ENCODE data around the gene BACH2. TPM values are rescaled to one million over a fixed set of nuclear protein-coding genes. Genes with fewer than 3 reads are reported as not detected.

BACH2 gene
- polyA plus RNA-seq, 1 of the 3 experiments (the other 2 are of a cell fraction): 0.46 TPM

DNA sequence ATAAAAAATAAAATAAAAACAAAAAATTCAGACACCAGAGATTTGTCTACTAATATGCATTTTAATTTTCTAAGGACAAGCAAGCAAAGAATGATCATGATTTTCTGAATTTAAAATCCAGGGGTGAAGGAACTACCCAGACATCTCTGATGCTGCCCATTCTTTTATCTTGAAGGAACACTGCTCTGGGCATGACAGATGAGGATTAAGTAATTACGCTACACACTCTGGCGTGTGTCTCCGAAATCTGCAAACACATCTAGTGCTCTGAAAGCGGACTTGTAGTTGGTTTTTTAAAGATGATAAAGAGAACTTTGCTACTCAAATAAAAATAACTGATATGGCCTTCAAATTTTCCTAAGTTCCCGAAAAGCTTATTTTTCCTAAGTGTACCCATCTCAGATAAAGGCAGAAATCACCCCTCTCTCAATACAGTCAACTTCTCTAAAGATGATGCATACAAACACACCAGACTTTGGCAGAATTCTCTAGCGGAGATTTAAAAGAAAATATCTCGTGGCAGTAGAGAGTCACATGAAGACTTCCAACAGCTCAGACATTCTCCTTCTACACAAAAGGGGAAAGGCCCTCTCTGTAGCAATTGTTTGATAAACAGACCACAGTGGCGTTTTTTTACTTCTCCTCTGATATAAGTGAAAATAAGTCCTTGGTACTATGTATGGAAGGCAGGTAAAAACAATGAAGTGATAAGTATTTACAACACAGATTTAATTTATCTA lies 133.8 kb downstream of the BACH2 start:
- Histone ChIP-seq H3K4me3 (ENCODE audit: low read depth in 2 of 2, low read length in 1 of 2) (no peak overlapping the region), H3K79me2 (ENCODE audit: insufficient read depth) (no peaks in the 10 kb centered on the region), H3K27me3 (ENCODE audit: insufficient read depth) (no peaks in the 10 kb centered on the region), H3K4me2 (no peak overlapping the region), H3K4me1 (ENCODE audit: control insufficient read depth in 1 of 2, insufficient read depth in 2 of 2, low read depth in 1 of 2, low read length in 1 of 2) (peaks cover 0 to 22% of the 10 kb centered on the region in 2 experiments; a peak in 3 of 4 replicates), H3K9ac (no peak overlapping the region), H2AFZ (ENCODE audit: low read depth) (no peak overlapping the region), H3F3A (replicated peaks; ENCODE audit: insufficient read depth) (no peaks in the 10 kb centered on the region), H3K9me3 (no peaks in the 10 kb centered on the region), H3K9me2 (no peaks in the 10 kb centered on the region), H3K27ac (ENCODE audit: low read depth in 2 of 2, low read length in 1 of 2) (peak overlapping the region in 1 of 2 experiments; percentile 72; a peak in 2 of 4 replicates), H4K20me1 (ENCODE audit: insufficient read depth) (no peaks in the 10 kb centered on the region), H3K36me3 (replicated peaks in 1 of 2; ENCODE audit: control insufficient read depth in 1 of 2, insufficient read depth in 2 of 2, low read length in 1 of 2) (no peaks in the 10 kb centered on the region)
- 84% methylated on average over 8 of the region's 8 CpGs for WGBS (ENCODE audit: low lambda C conversion rate)
- ChIA-PET POLR2A (no interaction called here), CTCF (interaction anchor here (1.8 to 2.0 kb wide), 2 partner anchors 11 to 193 kb away, joined by 4 to 5 read pairs; no protein-coding TSS in a partner anchor)
- peak; percentile 68 for TF ChIP-seq GATA2 (CRISPR knock-in tag; IDR thresholded peaks at IDR 0.05)
- TF ChIP-seq, protein P1, sequence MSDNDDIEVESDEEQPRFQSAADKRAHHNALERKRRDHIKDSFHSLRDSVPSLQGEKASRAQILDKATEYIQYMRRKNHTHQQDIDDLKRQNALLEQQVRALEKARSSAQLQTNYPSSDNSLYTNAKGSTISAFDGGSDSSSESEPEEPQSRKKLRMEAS (IDR thresholded peaks at IDR 0.05; ENCODE audit: low read depth): no peak
- DNase-seq: no peak

DNA sequence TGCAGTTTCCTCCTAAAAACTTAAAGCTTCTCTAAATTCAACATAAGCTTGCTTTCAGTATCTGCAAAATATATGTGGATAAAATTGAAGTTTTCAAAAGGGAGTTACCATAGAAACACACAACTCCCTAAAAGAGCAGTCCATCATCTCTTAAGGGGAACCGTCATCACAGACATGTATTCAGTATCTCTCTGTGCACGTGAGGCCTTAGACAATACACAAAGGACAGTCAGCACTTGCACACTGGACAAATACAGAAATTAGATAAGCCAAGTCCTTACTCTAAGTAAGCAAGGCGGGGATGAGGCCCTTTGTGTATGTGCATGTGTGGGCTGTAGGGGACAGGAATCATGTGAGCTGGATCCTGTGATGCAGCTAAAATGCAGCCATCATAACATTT lies 136.6 kb downstream of the BACH2 start:
- H3K9me3 ChIP-seq: no peaks in the 10 kb centered on the region
- H3K36me3 ChIP-seq (replicated peaks in 1 of 2; ENCODE audit: control insufficient read depth in 1 of 2, insufficient read depth in 2 of 2, low read length in 1 of 2): no peaks in the 10 kb centered on the region
- no peak overlapping the region for H3K4me2 ChIP-seq
- peaks cover 0 to 22% of the 10 kb centered on the region in 2 experiments; a peak in 3 of 4 replicates for H3K4me1 ChIP-seq (ENCODE audit: control insufficient read depth in 1 of 2, insufficient read depth in 2 of 2, low read depth in 1 of 2, low read length in 1 of 2)
- WGBS (ENCODE audit: low lambda C conversion rate): 71% methylated on average over 3 of the region's 3 CpGs
- H4K20me1 ChIP-seq (ENCODE audit: insufficient read depth): no peaks in the 10 kb centered on the region
- H3K9ac ChIP-seq: no peak overlapping the region
- no peaks in the 10 kb centered on the region for H3K79me2 ChIP-seq (ENCODE audit: insufficient read depth)
- DNase-seq: peak; percentile 23
- CTCF ChIA-PET: interaction anchor here (0.7 to 1.5 kb wide), 5 partner anchors 18 to 317 kb away, joined by 3 to 5 read pairs (median 4); no protein-coding TSS in a partner anchor
- H3K27me3 ChIP-seq (ENCODE audit: insufficient read depth): no peaks in the 10 kb centered on the region
- no peak overlapping the region for H2AFZ ChIP-seq (ENCODE audit: low read depth)
- peak overlapping the region in 1 of 2 experiments; percentile 94; a peak in 2 of 4 replicates for H3K27ac ChIP-seq (ENCODE audit: low read depth in 2 of 2, low read length in 1 of 2)
- no peaks in the 10 kb centered on the region for H3K9me2 ChIP-seq
- POLR2A ChIA-PET: interaction anchor here (0.7 to 1.0 kb wide), 3 partner anchors 174 to 249 kb away, joined by 3 to 11 read pairs (median 3); no protein-coding TSS in a partner anchor
- H3F3A ChIP-seq (replicated peaks; ENCODE audit: insufficient read depth): no peaks in the 10 kb centered on the region
- H3K4me3 ChIP-seq (ENCODE audit: low read depth in 2 of 2, low read length in 1 of 2): no peak overlapping the region
- TF ChIP-seq, protein P2, sequence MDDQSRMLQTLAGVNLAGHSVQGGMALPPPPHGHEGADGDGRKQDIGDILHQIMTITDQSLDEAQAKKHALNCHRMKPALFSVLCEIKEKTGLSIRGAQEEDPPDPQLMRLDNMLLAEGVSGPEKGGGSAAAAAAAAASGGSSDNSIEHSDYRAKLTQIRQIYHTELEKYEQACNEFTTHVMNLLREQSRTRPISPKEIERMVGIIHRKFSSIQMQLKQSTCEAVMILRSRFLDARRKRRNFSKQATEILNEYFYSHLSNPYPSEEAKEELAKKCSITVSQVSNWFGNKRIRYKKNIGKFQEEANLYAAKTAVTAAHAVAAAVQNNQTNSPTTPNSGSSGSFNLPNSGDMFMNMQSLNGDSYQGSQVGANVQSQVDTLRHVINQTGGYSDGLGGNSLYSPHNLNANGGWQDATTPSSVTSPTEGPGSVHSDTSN (IDR thresholded peaks at IDR 0.05): no peak
- TF ChIP-seq TAF1 (IDR thresholded peaks at IDR 0.05; ENCODE audit: borderline replicate concordance, low read depth, low read length) (no peak), GATA2 (CRISPR knock-in tag; IDR thresholded peaks at IDR 0.05) (no peak), FOXM1 (IDR thresholded peaks at IDR 0.05; ENCODE audit: low read depth) (no peak), SIN3A (IDR thresholded peaks at IDR 0.05; ENCODE audit: borderline replicate concordance, low read depth, low read length) (no peak), POLR2AphosphoS5 (IDR thresholded peaks at IDR 0.05; ENCODE audit: low read depth, low read length) (no peak)
- TF ChIP-seq, protein P3, sequence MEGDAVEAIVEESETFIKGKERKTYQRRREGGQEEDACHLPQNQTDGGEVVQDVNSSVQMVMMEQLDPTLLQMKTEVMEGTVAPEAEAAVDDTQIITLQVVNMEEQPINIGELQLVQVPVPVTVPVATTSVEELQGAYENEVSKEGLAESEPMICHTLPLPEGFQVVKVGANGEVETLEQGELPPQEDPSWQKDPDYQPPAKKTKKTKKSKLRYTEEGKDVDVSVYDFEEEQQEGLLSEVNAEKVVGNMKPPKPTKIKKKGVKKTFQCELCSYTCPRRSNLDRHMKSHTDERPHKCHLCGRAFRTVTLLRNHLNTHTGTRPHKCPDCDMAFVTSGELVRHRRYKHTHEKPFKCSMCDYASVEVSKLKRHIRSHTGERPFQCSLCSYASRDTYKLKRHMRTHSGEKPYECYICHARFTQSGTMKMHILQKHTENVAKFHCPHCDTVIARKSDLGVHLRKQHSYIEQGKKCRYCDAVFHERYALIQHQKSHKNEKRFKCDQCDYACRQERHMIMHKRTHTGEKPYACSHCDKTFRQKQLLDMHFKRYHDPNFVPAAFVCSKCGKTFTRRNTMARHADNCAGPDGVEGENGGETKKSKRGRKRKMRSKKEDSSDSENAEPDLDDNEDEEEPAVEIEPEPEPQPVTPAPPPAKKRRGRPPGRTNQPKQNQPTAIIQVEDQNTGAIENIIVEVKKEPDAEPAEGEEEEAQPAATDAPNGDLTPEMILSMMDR (IDR thresholded peaks at IDR 0.05): no peak

Measured in SK-N-SH (cell line).